ENCODE measurements around the gene TRERF1. TPM values are rescaled to one million over a fixed set of nuclear protein-coding genes. Genes with fewer than 3 reads are reported as not detected.

The TRERF1 gene
- total RNA-seq, 6 experiments from 2014 or later = 10.5 to 16.4 (median 15.2) TPM

- Mint-ChIP-seq H3K27ac (peak overlapping the region; percentile 97), H3K4me1 (ENCODE audit: low read depth) (peaks cover 54% of the 10 kb centered on the region), H3K36me3 (ENCODE audit: low read depth) (peaks cover 17% of the 10 kb centered on the region), H3K27me3 (ENCODE audit: insufficient read depth) (peaks cover 10% of the 10 kb centered on the region), H3K9me3 (no peaks in the 10 kb centered on the region), H3K4me3 (0 out of 2 replicates have a peak overlapping the region, but pooled peaks have one; percentile 10)
- no peak for DNase-seq
- no peak for TF ChIP-seq CTCF (IDR thresholded peaks at IDR 0.05)
These were observed 226.3 kb downstream of the TRERF1 start for GRCh38 chr6:42225419-42225818.

GRCh38 chr6:42225029-42225339, 226.7 kb downstream of the TRERF1 start:
- TF ChIP-seq CTCF (IDR thresholded peaks at IDR 0.05) = no peak
- Mint-ChIP-seq H3K4me3 (peak overlapping the region; percentile 73), H3K4me1 (ENCODE audit: low read depth) (peaks cover 50% of the 10 kb centered on the region), H3K36me3 (ENCODE audit: low read depth) (peaks cover 14% of the 10 kb centered on the region), H3K9me3 (no peaks in the 10 kb centered on the region), H3K27ac (peak overlapping the region; percentile 80), H3K27me3 (ENCODE audit: insufficient read depth) (peaks cover 10% of the 10 kb centered on the region)
- DNase-seq = no peak

- Mint-ChIP-seq H3K27ac (peak overlapping the region; percentile 80), H3K4me3 (peak overlapping the region; percentile 73), H3K9me3 (no peaks in the 10 kb centered on the region), H3K27me3 (ENCODE audit: insufficient read depth) (peaks cover 10% of the 10 kb centered on the region), H3K36me3 (ENCODE audit: low read depth) (peaks cover 11% of the 10 kb centered on the region), H3K4me1 (ENCODE audit: low read depth) (peaks cover 50% of the 10 kb centered on the region)
- TF ChIP-seq CTCF (IDR thresholded peaks at IDR 0.05) = no peak
- DNase-seq = peak; percentile 91
These were observed 227.3 kb downstream of the TRERF1 start for GRCh38 chr6:42224222-42225028.

GRCh38 chr6:42222448-42222847, 229.3 kb downstream of the TRERF1 start:
- Mint-ChIP-seq H3K27ac (peak overlapping the region; percentile 23; the same call in 1 of the 2 replicates), H3K36me3 (ENCODE audit: low read depth) (peaks cover 3% of the 10 kb centered on the region), H3K27me3 (ENCODE audit: insufficient read depth) (peaks cover 6% of the 10 kb centered on the region), H3K4me1 (ENCODE audit: low read depth) (peaks cover 45% of the 10 kb centered on the region), H3K4me3 (no peak overlapping the region), H3K9me3 (no peaks in the 10 kb centered on the region)
- no peak for TF ChIP-seq CTCF (IDR thresholded peaks at IDR 0.05)
- no peak for DNase-seq

- H3K9me3 Mint-ChIP-seq = no peaks in the 10 kb centered on the region
- peaks cover 40% of the 10 kb centered on the region for H3K4me1 Mint-ChIP-seq (ENCODE audit: low read depth)
- H3K27me3 Mint-ChIP-seq (ENCODE audit: insufficient read depth) = peaks cover 5% of the 10 kb centered on the region
- no peak for DNase-seq
- H3K27ac Mint-ChIP-seq = no peak overlapping the region
- no peak for TF ChIP-seq CTCF (IDR thresholded peaks at IDR 0.05)
- peaks cover 4% of the 10 kb centered on the region for H3K36me3 Mint-ChIP-seq (ENCODE audit: low read depth)
- H3K4me3 Mint-ChIP-seq = no peak overlapping the region
These were observed 230.2 kb downstream of the TRERF1 start for GRCh38 chr6:42221546-42221945.

Data from HFFc6 (cell line).